Fibroblast of lung (primary cell): ENCODE data around the gene HNRNPF.

Source experiments
- EZH2 ChIP-seq: IDR thresholded peaks from 2 replicates; pipeline ENCODE4 v1.5.1; 2012; ENCODE audit warnings: low read length, control low read depth, mild to moderate bottlenecking; ENCODE audit errors: missing control alignments
- TF ChIP-seq, protein P1 (sequence below), 2 donors: IDR thresholded peaks in 1 of 2; conservative IDR thresholded peaks in 1 of 2; 1 replicate in 1 of 2; 2 replicates in 1 of 2; pipeline ENCODE4 v1.5.1; 2011 to 2012; ENCODE audit warnings: low read length in 2 of 2, control low read depth in 1 of 2, inconsistent platforms in 1 of 2, low read depth in 1 of 2, mild to moderate bottlenecking in 1 of 2

DNA sequence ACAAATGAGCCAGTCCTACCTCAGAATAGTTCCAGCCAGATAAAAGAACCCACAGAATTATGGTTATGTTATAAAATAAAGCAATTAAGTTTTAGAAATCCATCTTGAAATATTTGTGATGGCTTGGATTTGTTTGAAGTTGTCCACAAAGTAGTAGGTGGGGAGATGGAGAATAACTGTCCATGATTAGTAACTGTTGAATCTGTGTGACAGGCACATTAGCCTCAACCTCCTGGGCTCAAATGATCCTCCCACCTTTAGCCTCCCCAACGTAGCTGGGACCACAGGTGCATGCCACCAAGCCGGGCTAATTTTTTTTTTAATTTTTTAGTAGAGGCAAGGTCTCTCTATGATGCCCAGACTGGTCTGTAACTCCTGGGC, 10.1 kb downstream of the HNRNPF start:
- TF ChIP-seq, protein P1, sequence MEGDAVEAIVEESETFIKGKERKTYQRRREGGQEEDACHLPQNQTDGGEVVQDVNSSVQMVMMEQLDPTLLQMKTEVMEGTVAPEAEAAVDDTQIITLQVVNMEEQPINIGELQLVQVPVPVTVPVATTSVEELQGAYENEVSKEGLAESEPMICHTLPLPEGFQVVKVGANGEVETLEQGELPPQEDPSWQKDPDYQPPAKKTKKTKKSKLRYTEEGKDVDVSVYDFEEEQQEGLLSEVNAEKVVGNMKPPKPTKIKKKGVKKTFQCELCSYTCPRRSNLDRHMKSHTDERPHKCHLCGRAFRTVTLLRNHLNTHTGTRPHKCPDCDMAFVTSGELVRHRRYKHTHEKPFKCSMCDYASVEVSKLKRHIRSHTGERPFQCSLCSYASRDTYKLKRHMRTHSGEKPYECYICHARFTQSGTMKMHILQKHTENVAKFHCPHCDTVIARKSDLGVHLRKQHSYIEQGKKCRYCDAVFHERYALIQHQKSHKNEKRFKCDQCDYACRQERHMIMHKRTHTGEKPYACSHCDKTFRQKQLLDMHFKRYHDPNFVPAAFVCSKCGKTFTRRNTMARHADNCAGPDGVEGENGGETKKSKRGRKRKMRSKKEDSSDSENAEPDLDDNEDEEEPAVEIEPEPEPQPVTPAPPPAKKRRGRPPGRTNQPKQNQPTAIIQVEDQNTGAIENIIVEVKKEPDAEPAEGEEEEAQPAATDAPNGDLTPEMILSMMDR (conservative IDR thresholded peaks at IDR 0.05 in 1 of 2, IDR thresholded peaks at IDR 0.05 in 1 of 2; ENCODE audit: low read depth in 1 of 2, low read length in 2 of 2) = no peak
- TF ChIP-seq EZH2 = no peak
